TTC549 (cell line): ENCODE measurements around the gene PDCD4.

Source experiments
- FAIRE-seq: peaks from 2 replicates; lab custom pipeline; 2012; peaks lifted over from hg19 to GRCh38; lab: Jason Lieb, UNC

Gene PDCD4

DNA sequence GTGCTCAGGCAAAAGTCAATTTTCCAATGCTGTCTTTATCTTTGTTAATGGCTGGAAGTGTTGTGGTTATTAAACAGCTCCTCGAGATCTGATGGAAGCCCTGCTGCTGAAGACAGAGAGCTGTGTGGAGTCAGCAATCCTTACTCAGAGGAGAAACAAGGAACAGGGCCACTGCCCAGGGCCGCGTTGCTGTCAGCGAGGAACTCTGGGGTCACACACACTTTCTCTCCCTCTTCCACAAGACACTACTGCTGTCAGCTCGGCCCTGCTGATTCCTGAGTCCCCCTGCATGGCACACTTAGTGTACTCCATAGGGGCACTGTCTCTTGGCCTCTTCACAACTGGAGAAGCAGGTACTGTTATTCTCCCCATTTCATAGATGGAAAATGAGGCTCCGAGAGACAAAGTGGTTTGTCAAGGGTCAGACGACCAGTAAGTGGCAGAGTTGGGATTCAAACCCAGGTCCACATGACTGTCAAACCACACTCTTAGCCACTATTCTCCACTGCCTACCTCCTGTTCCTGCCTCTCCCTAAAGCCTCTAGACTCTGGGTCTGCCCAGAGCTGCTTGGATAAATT, 29.3 kb upstream of the PDCD4 start:
- no peak for FAIRE-seq

DNA sequence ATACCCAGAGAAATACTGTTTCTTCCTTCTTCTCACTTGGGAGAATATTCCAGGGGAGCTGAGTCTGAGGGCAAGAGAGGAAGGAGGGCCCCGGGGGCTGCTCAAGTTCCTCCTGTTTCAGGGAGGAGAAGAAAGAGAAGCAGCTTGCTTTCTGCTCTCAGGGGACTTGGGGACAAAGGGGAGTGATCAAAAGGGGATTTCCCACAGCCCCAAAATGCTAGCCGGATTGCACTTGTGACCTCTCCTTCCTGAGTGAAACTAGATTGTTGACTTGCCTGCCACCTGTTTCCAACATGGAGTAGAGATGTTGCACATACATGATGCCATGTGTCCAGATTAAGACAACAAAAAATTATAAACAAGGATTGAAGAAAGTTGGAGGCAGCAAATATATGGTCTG, 28.7 kb upstream of the PDCD4 start:
- no peak for FAIRE-seq

DNA sequence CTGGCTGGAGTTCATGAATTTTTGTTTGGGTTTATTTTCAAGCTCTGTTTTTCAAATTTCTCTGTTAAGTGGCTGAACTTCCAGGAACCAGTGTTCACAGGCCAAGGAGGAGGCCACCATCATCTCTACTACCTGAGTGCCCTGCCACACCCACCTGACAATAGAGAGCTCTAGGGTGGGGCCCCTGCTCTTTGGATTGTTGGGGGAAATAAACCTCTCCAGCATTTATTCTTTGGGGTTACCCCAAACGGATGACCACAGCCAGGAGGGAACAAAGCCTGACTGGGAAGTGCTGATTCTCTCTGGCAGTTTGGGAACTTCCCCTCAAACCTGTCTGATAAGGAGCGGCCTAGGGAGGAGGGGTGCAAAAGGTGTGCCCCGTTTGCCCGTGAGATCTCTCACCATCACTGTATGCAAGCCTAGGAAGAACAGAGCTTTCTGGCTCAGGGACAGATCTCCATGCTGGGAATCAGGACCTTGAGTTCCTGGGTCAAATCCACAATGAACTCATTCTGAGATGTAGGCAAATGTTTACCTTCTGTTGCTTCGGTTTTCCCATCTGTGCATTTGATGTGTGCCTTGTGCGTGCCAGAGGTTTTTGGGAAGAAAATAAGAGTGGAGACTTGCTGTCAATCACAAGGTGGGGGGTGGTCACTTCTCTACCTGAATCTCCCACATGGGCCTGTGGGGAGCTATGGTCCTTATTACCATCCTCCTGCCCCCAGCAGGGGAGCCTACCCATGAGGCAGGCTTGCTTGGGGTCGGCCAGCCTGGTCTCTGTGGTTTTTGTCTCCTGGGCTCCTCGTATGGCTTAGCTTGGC, 27.7 kb upstream of the PDCD4 start:
- FAIRE-seq: no peak

DNA sequence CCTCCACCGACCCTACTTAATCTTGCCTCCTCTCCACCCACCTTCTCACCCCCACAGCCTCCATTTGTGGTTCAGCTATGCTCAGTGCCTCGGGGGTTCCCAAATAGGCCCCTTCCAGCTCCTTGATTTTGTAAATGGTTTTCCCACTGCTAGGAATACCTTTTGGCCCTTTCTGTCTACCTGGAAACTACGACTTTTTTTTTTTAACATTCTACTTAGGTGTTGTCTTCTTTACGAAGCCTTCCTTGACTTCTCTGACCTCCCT, 27.2 kb upstream of the PDCD4 start:
- no peak for FAIRE-seq

DNA sequence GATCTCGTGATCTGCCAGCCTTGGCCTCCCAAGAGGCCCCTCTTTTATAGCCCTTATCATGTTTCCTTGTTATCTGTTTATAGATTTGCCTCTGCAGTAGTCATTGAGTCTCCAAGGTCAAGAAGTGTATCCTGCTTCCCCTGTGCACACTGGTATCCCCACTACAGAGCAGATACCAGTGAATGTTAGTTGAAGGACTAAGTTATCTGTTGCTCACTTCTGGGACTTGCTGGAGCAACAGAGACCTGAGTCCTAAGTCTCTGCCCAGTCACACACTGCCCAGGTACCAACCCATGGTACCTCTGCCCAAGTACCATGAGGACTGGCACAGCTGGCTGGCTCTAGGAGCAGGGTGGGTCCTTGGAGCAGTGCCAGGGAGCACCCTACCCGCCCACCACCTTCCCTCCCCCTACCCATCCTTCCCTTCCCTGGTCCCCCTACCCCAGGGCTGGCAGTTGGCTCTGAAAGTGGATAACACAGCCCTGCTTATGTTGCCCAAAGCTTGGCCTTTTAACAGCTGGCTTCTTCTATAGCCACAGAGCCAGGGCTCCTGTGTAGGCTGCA, 26.5 kb upstream of the PDCD4 start:
- no peak for FAIRE-seq

DNA sequence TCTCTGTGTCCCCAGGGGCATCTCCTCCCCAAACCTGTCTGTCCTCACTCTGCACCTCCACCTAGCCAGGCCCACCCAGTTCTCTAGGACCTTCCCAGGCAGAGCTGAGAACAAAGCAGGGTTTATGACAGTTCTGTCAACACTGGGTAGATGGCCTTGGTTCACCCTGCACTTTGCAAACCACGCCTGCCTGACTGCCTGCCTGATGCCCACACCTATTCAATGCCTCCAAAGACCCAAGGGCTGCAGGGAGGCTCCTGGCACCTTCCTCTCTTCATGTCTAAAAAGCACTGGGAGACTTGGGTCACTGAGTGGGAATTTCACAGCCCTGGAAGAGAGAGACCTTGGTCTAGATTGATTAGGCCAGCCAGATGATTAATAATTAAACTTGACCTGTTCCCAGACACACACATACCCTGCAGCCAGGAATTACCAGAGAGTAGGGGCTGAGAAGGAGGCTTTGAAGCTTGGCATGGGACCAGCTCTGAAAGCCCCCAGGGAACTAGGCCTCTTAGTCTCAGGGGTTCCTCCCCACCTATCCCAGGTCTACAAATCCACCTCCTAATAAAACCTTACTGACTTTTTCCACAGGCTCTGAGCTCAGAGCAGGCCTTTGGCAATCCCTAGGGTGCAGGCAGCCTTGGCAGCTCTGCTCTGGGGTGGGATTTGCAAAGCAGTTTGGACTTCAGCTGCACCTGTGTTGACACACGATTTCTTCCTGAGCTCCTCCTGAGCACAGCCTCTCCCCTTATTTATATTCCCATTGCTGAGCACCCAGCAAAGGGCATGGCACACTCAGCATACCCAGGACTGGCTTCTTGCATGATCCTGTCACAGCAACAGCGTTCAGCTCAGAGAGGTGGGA, 25.7 kb upstream of the PDCD4 start:
- no peak for FAIRE-seq

DNA sequence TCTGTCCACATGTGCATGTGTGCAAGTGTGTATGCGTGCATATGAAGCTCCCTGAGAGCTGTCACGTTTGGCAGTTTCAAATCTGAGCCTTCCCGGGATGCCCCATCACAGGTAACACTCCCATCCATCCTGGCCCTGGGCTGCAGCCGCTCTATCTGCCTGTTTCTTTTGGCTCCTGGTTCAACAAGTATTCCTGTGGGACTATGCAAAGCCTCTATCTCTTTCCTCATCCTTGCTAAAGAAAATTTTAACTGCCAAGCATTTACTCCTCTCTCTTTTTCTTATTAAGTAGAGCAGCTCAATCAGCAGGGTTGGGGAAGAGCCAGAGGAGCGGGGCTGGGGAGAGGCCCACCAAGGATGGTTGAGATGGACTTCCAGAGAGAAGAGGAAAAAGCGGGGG, 24.4 kb upstream of the PDCD4 start:
- no peak for FAIRE-seq

DNA sequence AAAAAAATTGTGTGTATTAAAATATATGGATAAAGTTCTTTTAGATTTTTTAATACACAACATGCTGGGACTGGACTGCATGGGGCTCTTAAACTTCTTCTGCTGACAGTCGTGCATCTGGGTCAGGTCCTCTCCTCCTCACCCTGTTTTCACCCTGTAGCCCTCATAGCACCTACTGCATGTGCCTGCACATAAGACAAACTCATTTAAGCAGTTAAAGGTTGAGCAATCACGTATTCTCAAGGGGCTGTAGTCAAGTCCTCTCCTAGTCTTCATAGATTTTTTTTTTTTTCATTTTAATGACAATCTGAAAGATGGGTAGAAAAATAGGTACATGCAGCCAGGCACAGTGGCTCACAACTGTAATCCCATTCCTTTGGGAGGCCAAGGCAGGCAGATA, 23.6 kb upstream of the PDCD4 start:
- FAIRE-seq: no peak

DNA sequence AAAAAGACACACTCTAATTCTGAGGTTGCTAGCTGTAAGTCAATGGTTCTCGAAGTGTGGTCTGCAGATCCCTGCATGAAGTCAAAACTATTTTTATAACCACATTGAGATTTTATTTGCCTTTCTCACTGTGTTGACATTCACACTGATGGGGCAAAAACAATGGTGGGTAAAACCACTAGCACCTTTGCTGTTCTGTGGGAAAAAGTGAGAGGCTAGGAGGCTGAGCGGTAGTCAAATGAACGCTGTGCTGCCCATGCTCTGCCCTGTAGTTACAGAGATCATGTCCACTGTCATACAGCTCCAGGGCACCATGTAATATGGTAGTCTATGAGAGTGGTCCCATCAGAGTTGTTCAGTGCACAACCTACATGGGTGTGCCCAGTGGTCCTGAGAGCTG, 21.6 kb upstream of the PDCD4 start:
- FAIRE-seq: no peak

DNA sequence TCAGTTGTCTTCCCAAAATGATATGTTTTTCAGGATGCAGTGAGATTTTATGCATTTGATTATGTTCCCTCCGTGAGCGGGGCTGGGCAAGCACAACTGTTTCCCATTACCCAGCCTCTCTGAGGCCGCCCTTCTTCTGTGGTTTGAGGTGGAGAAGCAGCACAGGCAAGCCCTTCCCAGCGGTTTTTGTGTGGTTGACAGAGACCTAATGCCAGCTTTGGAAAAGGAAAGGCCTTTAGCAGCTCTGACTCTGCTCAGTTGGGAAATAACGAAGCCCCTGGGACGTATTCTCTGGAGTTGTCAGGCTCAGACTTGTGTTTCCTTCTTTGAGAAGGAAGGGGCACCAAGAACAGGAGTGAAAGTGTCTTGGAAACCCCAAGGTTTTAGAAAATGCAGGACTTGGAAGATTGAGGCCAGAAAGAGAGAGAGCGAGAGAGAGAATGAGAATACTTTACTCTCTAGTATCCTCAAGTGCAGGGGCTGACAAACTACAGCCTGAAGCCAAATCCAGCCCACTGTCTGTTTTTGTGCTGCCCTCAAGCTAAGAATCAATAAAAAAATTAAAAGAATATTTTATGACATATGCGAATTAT, 20.6 kb upstream of the PDCD4 start:
- no peak for FAIRE-seq

DNA sequence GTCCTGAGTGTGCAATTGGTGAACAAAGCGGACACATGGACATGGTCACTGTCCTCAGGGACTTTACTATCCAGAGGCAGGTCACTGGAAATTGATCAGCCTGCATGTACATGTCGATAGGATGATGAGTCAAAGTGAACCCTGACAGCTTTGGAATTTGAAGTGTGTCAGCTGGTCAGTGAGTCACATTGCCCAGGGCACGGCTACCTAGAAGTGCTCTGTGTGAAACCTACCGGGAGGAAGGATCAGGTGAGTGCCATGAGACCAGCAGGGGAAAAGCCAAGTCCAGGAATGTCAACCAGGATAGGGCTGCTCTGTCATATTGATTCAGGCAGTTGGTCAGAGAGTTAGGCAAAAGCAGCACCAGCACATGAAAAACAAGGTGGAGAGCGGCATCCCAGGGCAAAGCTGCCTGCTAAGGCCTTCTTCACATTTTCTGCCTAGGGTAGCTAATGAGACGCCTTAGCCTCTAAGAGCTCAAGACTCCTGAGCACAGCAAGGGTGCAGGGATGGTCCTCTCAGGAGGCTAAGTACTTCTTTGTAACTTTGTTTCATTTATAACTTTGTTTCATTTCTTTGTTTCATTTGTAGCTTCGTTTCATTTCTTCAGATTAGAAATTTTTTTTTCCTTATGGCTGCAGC, 19.4 kb upstream of the PDCD4 start:
- no peak for FAIRE-seq

DNA sequence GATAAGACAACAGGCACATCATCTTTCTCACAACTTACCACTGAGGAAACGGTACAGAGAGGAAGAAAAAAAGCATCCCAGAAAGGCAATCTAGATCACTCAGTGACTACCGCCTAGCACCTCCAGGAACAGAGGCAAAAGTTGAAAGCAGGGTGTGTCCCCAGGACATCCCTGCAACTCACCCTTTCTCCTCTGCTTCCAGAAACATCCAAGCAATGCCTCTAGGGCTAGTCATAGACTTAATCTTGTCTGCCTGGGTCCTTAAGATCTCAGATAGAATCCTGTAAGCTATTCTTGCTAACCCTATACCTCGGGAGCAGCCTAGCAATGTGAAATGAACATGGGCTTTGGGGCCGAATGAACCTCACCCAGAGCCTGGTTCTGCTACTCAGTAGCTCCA, 18.8 kb upstream of the PDCD4 start:
- FAIRE-seq: no peak

DNA sequence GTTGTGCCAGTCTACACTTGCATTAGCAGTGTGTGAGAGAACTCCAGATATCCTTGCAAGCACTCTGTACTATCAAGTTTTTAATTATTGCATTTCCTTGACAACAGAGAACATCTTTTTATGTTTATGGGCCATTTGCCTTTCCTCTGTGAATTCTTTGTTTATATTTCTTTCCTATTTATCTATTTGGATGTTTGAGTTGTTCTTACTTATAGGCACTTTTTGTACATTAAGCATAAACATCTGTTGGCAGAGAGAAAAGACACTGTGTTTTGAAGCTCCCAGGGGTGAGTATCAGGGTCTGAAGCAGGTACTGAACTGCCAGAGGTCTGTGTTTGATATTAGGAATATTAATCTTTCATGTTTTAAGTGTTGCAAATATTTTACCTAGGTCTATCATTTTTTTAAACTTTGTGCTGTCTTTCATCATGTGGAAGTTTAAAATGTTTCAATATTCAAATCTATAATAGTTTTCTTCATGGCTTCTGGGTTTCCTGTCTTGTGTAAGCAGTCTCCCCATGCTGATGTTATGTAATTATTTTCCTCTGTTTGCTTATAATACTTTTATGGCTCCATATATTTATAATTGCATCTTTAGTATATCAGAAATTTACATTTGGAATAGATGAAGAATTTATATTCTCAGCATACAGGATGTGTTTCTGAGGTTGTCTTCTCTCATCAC, 17.7 kb upstream of the PDCD4 start:
- FAIRE-seq: no peak

DNA sequence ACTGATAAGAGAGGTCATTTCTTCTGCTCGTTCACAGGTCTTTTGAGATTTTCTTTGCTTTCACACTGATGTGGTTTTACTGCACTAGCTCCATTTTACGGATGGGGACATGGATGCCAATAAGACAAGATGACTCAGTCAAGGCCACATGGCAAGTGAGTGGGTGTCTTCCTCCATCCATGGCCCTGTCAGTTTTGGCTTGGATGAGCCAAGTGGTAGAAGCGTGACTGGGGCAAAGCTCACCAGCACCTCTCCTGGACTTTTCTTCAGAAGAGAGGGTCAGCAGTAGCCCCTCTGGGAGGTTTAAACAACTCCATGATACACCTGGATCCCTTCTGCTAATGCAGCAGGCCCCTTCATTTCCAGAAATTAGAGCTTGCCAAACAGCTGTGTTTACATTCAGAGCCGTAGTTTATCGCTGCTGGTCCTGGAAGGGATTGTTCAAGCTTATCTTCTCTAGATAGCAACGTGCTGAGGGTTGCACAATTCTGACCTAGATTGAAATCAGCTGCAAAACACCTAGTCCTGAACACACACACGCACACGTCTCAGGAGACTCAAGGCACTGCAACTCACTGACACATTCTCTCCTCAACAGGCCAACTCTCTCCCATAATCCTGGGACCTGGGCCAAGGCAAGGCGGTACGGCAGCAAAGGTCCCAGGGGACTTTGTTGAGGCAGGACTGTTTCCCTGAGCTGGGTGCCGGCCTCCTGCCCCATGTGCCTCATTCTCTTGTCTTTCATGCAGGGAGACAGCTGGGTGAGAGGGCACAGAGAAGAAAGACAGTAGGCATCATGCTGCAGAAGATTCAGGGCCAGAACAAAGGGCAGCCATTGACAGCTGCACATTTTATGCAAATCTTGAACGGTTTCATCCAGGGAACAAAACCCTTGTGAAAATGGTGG, 14.2 kb upstream of the PDCD4 start:
- FAIRE-seq: no peak

DNA sequence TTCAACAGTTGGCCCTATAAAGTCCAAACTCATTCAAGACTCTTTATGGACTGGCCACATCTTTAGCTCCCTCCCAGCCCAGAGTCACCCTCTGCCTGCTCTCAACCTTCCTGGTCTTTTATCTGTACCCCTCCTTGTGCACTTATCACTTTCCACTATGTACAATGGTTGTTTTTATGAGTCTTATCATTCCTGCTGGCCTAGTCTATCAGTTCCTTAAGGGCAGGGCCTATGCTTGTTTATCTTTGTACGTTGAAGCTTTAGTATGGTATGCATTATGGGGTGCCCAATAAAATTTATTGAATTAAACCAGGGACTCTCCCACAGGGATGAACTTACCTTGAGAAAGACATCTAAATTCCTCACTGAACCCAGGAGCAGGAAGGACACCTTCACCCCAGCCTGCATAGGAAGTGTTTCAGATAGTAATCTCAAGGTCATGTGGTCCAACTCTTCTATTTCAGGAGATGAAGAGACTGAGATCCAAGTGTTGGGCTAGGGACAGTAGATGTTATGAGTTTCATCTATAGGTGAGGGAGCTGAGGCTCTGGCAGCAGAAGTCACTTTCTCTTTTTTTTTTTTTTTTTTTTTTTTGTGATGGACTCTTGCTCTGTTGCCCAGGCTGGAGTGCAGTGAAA, 13.3 kb upstream of the PDCD4 start:
- no peak for FAIRE-seq

DNA sequence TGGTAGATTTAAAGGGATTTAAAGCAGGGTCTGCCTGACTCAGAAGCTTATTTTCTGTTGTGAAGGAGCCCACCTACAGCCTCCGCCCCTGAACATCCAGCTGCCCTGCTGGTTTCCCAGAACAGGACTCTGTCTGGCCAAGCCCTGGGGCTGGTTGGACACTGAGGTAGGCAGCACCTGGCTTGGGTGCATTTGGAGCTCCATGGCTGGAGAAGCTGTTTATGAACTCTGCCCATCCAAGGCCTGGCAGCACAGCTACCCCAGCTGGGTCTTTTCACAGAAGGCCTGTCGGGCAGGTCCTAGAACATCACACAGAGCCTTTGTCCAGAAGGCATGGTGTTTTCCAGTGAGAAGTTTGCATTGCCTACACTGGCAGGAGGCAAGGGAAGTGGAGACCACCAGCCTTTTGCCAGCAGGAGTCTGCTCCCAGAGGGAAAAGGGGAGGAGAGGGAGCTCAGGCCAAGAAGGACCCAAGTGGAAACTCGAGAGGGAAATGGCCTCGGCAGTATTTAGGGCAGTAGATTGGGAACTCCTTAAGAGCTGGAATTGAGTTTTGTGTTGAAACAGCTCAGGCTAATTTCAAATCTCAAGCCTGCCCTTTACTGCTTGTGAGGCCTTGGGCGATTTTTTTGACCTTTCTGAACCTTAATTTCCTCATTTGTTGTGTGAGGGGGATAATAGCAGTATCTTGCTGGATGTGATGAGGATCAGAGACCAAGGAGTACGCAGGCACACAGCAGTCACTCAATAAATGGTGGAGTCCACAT, 12.3 kb upstream of the PDCD4 start:
- FAIRE-seq: no peak

DNA sequence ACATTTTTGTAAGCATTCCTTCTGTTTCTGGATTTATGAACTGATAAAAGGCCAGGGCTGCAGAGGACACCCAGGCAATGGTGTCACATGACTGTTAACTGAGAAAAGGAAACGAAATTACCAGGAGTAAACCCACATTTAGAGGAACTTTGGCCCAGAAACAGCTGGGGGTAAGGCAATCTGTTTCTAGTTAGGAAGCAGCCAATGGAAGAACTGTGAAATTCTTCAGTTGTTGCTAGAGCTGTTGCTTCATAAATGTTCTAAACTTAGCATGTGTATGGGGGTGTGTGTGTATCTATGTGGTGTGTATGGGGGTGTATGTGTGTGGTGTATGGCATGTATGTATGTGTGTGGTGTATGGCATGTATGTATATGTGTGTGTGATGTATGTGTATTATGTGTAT, 11.8 kb upstream of the PDCD4 start:
- FAIRE-seq: no peak

DNA sequence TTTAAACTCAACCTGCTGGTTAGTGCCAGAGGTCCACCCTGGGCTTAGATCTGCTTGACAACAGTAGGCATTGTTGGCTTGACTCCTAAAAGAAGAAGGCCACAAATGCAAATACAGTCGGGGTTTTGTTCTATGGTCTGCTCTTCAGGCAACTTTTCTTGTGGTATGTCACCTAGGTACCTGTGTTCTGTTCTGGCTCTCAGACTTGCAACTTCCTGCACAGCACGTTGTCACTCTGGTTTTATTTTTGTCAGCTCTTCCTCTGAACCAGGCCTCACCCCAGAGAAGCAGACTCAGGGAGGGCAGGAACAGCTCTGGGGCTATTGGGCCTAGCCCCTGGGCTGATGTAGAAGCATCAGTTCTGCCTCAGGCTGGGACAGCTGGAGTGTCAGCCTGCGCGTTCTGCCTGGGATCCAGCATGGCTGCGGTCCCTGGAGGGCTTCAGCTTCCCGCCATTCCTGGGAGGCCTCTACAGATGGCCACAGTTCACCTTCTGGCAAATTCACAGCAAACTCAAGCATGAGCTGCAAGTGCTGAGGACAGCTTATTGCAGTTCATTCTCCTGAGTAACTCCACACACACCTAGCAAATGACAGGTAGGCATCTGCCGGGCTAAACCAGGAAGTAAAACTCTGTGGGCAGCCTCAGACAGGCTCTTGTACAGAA, 11.0 kb upstream of the PDCD4 start:
- no peak for FAIRE-seq

DNA sequence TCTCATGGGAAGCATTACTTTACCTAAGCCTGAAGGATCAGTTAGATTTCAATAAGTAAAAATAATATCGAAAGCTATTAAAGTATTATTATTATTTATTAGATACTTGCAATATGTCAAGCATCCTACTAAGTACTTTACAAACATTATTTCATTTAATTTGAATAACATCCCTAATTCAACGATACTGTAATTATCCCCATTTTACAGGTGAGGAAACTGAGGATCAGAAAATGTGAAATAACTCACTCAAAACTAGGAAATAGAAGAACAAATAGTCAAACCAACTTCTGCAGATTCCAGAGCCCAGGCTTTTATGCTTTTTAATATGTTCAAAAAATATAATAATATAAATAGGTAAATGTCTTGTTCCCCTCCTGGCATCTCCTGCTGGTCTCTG, 10.3 kb upstream of the PDCD4 start:
- no peak for FAIRE-seq
